IMR-90 (cell line): Measurements from ENCODE around the gene NOP14. TPM values are rescaled to one million over a fixed set of nuclear protein-coding genes. Genes with fewer than 3 reads are reported as not detected.
A peak's percentile ranks its signal among the peaks of the same experiment; 100 is the strongest.
"Not testable (repeated sequence)": the region's sequence is repeated elsewhere in the genome, so short reads cannot be mapped to it uniquely, and the experiment has no call there.

Experiments
- ATAC-seq: fragments of 200-7000 bp; cut with Tn5 transposase; 2 replicates; pipeline ENCODE4 v1.9.1; 2020; ENCODE audit warnings: low read depth, mild to moderate bottlenecking, moderate library complexity
- BruUV-seq: library from RNA; stranded (reverse); fragments of 400-500 nt; replicated peaks from 2 replicates; lab custom pipeline; 2021; lab: Mats Ljungman, UMichigan
- CTCF ChIA-PET: fragments of 300-600 bp; formaldehyde crosslinking; extraction: SDS; loops from one replicate; lab custom pipeline; 2021; ENCODE audit warnings: antibody characterized with exemption; lab: Yijun Ruan, JAX
- POLR2A ChIA-PET: fragments of 300-600 bp; sonication (Branson Sonifier 250); formaldehyde crosslinking; loops from one replicate; lab custom pipeline; 2022; ENCODE audit warnings: antibody characterized with exemption; ENCODE audit not compliant: unreplicated experiment; lab: Charles Lee
- DNase-seq: peaks from one replicate; pipeline ENCODE4 v3.0.0; 2013
- H2AFZ ChIP-seq: replicated peaks from 2 replicates; pipeline ENCODE3; 2013; ENCODE audit warnings: low read length, mild to moderate bottlenecking; ENCODE audit not compliant: poor library complexity
- H2AK5ac ChIP-seq: 2 replicates; pipeline ENCODE4 v1.6.1; 2013; ENCODE audit warnings: low read depth, low read length, inconsistent platforms
- H2AK9ac ChIP-seq: replicated peaks from 2 replicates; pipeline ENCODE3; 2013; ENCODE audit warnings: mild to moderate bottlenecking, low read depth, low read length, moderate library complexity; ENCODE audit not compliant: poor library complexity
- H2BK120ac ChIP-seq: 2 replicates; pipeline ENCODE4 v1.6.1; 2013; ENCODE audit warnings: low read depth, low read length, inconsistent platforms
- H2BK15ac ChIP-seq: 3 replicates; pipeline ENCODE4 v1.6.1; 2013; ENCODE audit warnings: low read depth, low read length, inconsistent platforms
- H2BK20ac ChIP-seq: 2 replicates; pipeline ENCODE4 v1.6.1; 2013; ENCODE audit warnings: low read depth, mild to moderate bottlenecking, inconsistent platforms, low read length, moderate library complexity
- H2BK5ac ChIP-seq: 2 replicates; pipeline ENCODE4 v1.6.1; 2013; ENCODE audit warnings: mild to moderate bottlenecking, low read depth, low read length, inconsistent platforms; ENCODE audit not compliant: poor library complexity, severe bottlenecking
- H3K14ac ChIP-seq: replicated peaks from 2 replicates; pipeline ENCODE4 v1.6.1; 2013; ENCODE audit warnings: low read depth, low read length, inconsistent platforms
- H3K18ac ChIP-seq: 2 replicates; pipeline ENCODE4 v1.6.1; 2013; ENCODE audit warnings: low read depth, low read length, control low read depth
- H3K23ac ChIP-seq: 2 replicates; pipeline ENCODE4 v1.6.1; 2013; ENCODE audit warnings: low read depth, low read length, inconsistent platforms
- H3K27ac ChIP-seq: 2 replicates; pipeline ENCODE4 v1.5.1; 2013; ENCODE audit warnings: mild to moderate bottlenecking, control low read depth, low read length; ENCODE audit not compliant: insufficient read depth
- H3K27me3 ChIP-seq: 2 replicates; pipeline ENCODE4 v1.6.1; 2013; ENCODE audit warnings: low read length; ENCODE audit not compliant: control insufficient read depth, insufficient read depth
- H3K36me3 ChIP-seq: 2 replicates; pipeline ENCODE4 v1.6.1; 2013; ENCODE audit warnings: low read length, mixed read lengths; ENCODE audit not compliant: control insufficient read depth, insufficient read depth
- H3K4ac ChIP-seq: 2 replicates; pipeline ENCODE4 v1.6.1; 2013; ENCODE audit warnings: low read depth, low read length, inconsistent platforms
- H3K4me1 ChIP-seq: 2 replicates; pipeline ENCODE4 v1.6.1; 2013; ENCODE audit warnings: low read length, mixed read lengths; ENCODE audit not compliant: control insufficient read depth, insufficient read depth
- H3K4me2 ChIP-seq: 2 replicates; pipeline ENCODE4 v1.6.1; 2013; ENCODE audit warnings: low read depth, mild to moderate bottlenecking, control low read depth, low read length, moderate library complexity
- H3K4me3 ChIP-seq: 2 replicates; pipeline ENCODE4 v1.5.1; 2013; ENCODE audit warnings: low read depth, mild to moderate bottlenecking, control low read depth, low read length, moderate library complexity; ENCODE audit not compliant: insufficient read depth
- H3K56ac ChIP-seq: 2 replicates; pipeline ENCODE4 v1.6.1; 2013; ENCODE audit warnings: low read length, inconsistent platforms; ENCODE audit not compliant: insufficient read depth; ENCODE audit errors: extremely low read depth
- H3K79me1 ChIP-seq, 2 experiments: 2 replicates each; pipeline ENCODE4 v1.6.1; 2013; ENCODE audit warnings: low read length in 2 of 2, inconsistent platforms in 1 of 2, low read depth in 1 of 2
- H3K9ac ChIP-seq: 2 replicates; pipeline ENCODE4 v1.6.1; 2013; ENCODE audit warnings: low read depth, low read length, control low read depth
- H3K9me1 ChIP-seq: 2 replicates; pipeline ENCODE4 v1.6.1; 2013; ENCODE audit warnings: low read length, inconsistent platforms; ENCODE audit not compliant: insufficient read depth
- H3K9me3 ChIP-seq: 2 replicates; pipeline ENCODE4 v1.6.1; 2013; ENCODE audit warnings: low read length; ENCODE audit not compliant: control insufficient read depth, insufficient read depth
- H4K20me1 ChIP-seq: 2 replicates; pipeline ENCODE4 v1.6.1; 2013; ENCODE audit warnings: low read length, inconsistent platforms; ENCODE audit not compliant: insufficient read depth
- H4K5ac ChIP-seq: 2 replicates; pipeline ENCODE4 v1.6.1; 2013; ENCODE audit warnings: mild to moderate bottlenecking, low read depth, low read length, control low read depth
- H4K8ac ChIP-seq, 2 experiments: 2 replicates each; pipeline ENCODE4 v1.6.1; 2013; ENCODE audit warnings: low read depth in 2 of 2, low read length in 2 of 2, control low read depth in 1 of 2, inconsistent platforms in 1 of 2
- H4K91ac ChIP-seq: 2 replicates; pipeline ENCODE4 v1.6.1; 2013; ENCODE audit warnings: low read depth, low read length, inconsistent platforms; ENCODE audit not compliant: insufficient read depth
- WGBS, 2 experiments: methylation state at CpG; one replicate each; pipeline versions ENCODE4 v1.1.5 to v1.1.7; 2013; ENCODE audit warnings: missing lambda C conversion rate in 2 of 2; ENCODE audit not compliant: insufficient read length in 1 of 2; ENCODE audit errors: extremely low coverage in 2 of 2; 5-methylcytosine and 5-hydroxymethylcytosine counted together
- dilution Hi-C: fragments of 300-500 bp; cut with HindIII; formaldehyde crosslinking; loops from one replicate; pipeline ENCODE4 v1.14.3; 2018; ENCODE audit warnings: low sequenced_read_pairs; ENCODE audit not compliant: unreplicated experiment
- in situ Hi-C: fragments of 300-500 bp; cut with MboI; formaldehyde crosslinking; loops from 3 replicates; pipeline ENCODE4 v1.14.3; 2019; ENCODE audit warnings: low sequenced_read_pairs, inconsistent platforms, mixed read lengths
- intact Hi-C: fragments of 100-400 bp; cut with micrococcal nuclease; formaldehyde crosslinking; loops from 2 replicates; pipeline ENCODE4 v1.10.0; 2022
- polyA plus RNA-seq, 3 experiments: library from polyadenylated mRNA; depleted of rRNA; stranded (reverse); fragments of >200 nt; gene quantifications; 2 replicates each; pipeline ENCODE4 v1.2.3, GENCODE V29; 2012; ENCODE audit warnings: low replicate concordance in 1 of 3
- total RNA-seq: library from RNA; depleted of rRNA; stranded (reverse); fragments of >200 nt; gene quantifications from 2 replicates; pipeline ENCODE4 v1.2.3, GENCODE V29; 2012

The NOP14 gene
- total and polyA plus RNA-seq, 2 of the 4 experiments (the other 2 are of a cell fraction), result 10.9 to 12.6 TPM

GRCh38 chr4:2922453-2923101 is 40.6 kb downstream of the NOP14 start:
- H3K23ac ChIP-seq, POLR2A ChIA-PET, H2AK5ac ChIP-seq, H3K4me2 ChIP-seq, BruUV-seq, intact Hi-C loops, H2AK9ac ChIP-seq, CTCF ChIA-PET, dilution Hi-C loops, H3K27me3 ChIP-seq, in situ Hi-C loops, H3K4me1 ChIP-seq, H3K9ac ChIP-seq, H2BK20ac ChIP-seq, H2AFZ ChIP-seq, H3K9me3 ChIP-seq, H3K56ac ChIP-seq, H4K91ac ChIP-seq, H2BK15ac ChIP-seq, H3K18ac ChIP-seq, H3K4me3 ChIP-seq, H4K5ac ChIP-seq: not testable (repeated sequence)
- Histone ChIP-seq H3K4ac (peak overlapping the region; percentile 72), H3K27ac (0 out of 2 replicates have a peak overlapping the region, but pooled peaks have one; percentile 32), H3K9me1 (peaks cover 12% of the 10 kb centered on the region; the same call in 1 of the 2 replicates), H3K36me3 (peaks cover 46% of the 10 kb centered on the region), H2BK120ac (0 out of 2 replicates have a peak overlapping the region, but pooled peaks have one; percentile 15), H3K14ac (peak overlapping the region; percentile 51; the same call in 1 of the 2 replicates), H4K8ac (peak overlapping the region in 1 of 2 experiments; percentile 68; a peak in 1 of 4 replicates), H3K79me1 (peaks cover 14 to 52% of the 10 kb centered on the region in 2 experiments), H2BK5ac (peak overlapping the region; percentile 62), H4K20me1 (peaks cover 16% of the 10 kb centered on the region; the same call in 1 of the 2 replicates)
- DNase-seq (peak; percentile 51), ATAC-seq (peak; percentile 50)
- no CpG with 5 or more reads among the region's 7 CpGs for WGBS, 2 experiments

GRCh38 chr4:2918714-2919113 is 44.5 kb downstream of the NOP14 start:
- POLR2A ChIA-PET, result not testable (repeated sequence)

More at GRCh38 chr4:2918714-2919113, 44.5 kb downstream of the NOP14 start:
- WGBS, 2 experiments, result no CpG with 5 or more reads among the region's 8 CpGs
- dilution Hi-C loops, H3K9me3 ChIP-seq, H2BK15ac ChIP-seq, H3K23ac ChIP-seq, H3K4me3 ChIP-seq, H2AFZ ChIP-seq, DNase-seq, H4K91ac ChIP-seq, H4K5ac ChIP-seq, H2AK9ac ChIP-seq, H3K56ac ChIP-seq, H3K9me1 ChIP-seq, CTCF ChIA-PET, H4K20me1 ChIP-seq, H4K8ac ChIP-seq, H3K27ac ChIP-seq, H2BK20ac ChIP-seq, BruUV-seq, H2BK5ac ChIP-seq, H3K9ac ChIP-seq, H3K4ac ChIP-seq, ATAC-seq, H3K18ac ChIP-seq, H2BK120ac ChIP-seq, H3K4me1 ChIP-seq, H3K4me2 ChIP-seq, intact Hi-C loops, H2AK5ac ChIP-seq, in situ Hi-C loops, H3K14ac ChIP-seq, H3K27me3 ChIP-seq: not testable (repeated sequence)
- Histone ChIP-seq H3K36me3 (peaks cover 34% of the 10 kb centered on the region), H3K79me1 (peaks cover 10 to 34% of the 10 kb centered on the region in 2 experiments)
